Glutamatergic neuron (in vitro differentiated cells): ENCODE measurements around the gene ACVR1C. TPM values are rescaled to one million over a fixed set of nuclear protein-coding genes. Genes with fewer than 3 reads are reported as not detected.

Experiments used
- DNase-seq: peaks from one replicate; pipeline ENCODE4 v3.0.0; 2022
- H3K27ac Mint-ChIP-seq: one replicate; pipeline ENCODE4 v1.8.0; 2020; ENCODE audit warnings: mild to moderate bottlenecking, mixed read lengths, inconsistent platforms; ENCODE audit not compliant: unreplicated experiment
- H3K27me3 Mint-ChIP-seq: one replicate; pipeline ENCODE4 v1.8.0; 2020; ENCODE audit warnings: mild to moderate bottlenecking, moderate library complexity, mixed read lengths, inconsistent platforms; ENCODE audit not compliant: unreplicated experiment
- H3K36me3 Mint-ChIP-seq: one replicate; pipeline ENCODE4 v1.8.0; 2020; ENCODE audit warnings: mild to moderate bottlenecking, mixed read lengths, inconsistent platforms; ENCODE audit not compliant: unreplicated experiment
- H3K4me1 Mint-ChIP-seq: one replicate; pipeline ENCODE4 v1.8.0; 2020; ENCODE audit warnings: mild to moderate bottlenecking, low read depth, mixed read lengths, inconsistent platforms; ENCODE audit not compliant: unreplicated experiment
- H3K4me3 Mint-ChIP-seq: one replicate; pipeline ENCODE4 v1.8.0; 2020; ENCODE audit warnings: mild to moderate bottlenecking, mixed read lengths, inconsistent platforms; ENCODE audit not compliant: unreplicated experiment
- H3K9me3 Mint-ChIP-seq: one replicate; pipeline ENCODE4 v1.8.0; 2020; ENCODE audit warnings: mild to moderate bottlenecking, moderate library complexity, mixed read lengths, inconsistent platforms; ENCODE audit not compliant: unreplicated experiment
- CTCF ChIP-seq: fragments of 200-600 bp; sonication (generic); IDR thresholded peaks from one replicate; pipeline ENCODE4 v1.5.0; 2021; ENCODE audit not compliant: partially characterized antibody, unreplicated experiment
- total RNA-seq: library from RNA; stranded (reverse); fragmentation: NEBNext Ultra II Directional; extraction: Animal tissue kit (Norgen Biotek cat#: 25700); gene quantifications from one replicate; pipeline ENCODE4 v1.2.1, GENCODE V29; 2021; ENCODE audit not compliant: unreplicated experiment

Gene ACVR1C
- total RNA-seq, 1 donor from 2014 or later: 0.59 TPM

GRCh38 chr2:157540102-157540501, 88.6 kb downstream of the ACVR1C start:
- Mint-ChIP-seq H3K4me3 (no peak overlapping the region), H3K9me3 (no peaks in the 10 kb centered on the region), H3K36me3 (no peaks in the 10 kb centered on the region), H3K27ac (no peak overlapping the region), H3K27me3 (no peaks in the 10 kb centered on the region), H3K4me1 (no peaks in the 10 kb centered on the region)
- TF ChIP-seq CTCF: no peak
- no peak for DNase-seq

GRCh38 chr2:157538064-157538463, 90.6 kb downstream of the ACVR1C start:
- Mint-ChIP-seq H3K4me1 (no peaks in the 10 kb centered on the region), H3K4me3 (no peak overlapping the region)
- TF ChIP-seq CTCF: no peak

GRCh38 chr2:157536815-157537214, 91.8 kb downstream of the ACVR1C start:
- no peaks in the 10 kb centered on the region for H3K36me3 Mint-ChIP-seq
- no peak overlapping the region for H3K4me3 Mint-ChIP-seq
- no peaks in the 10 kb centered on the region for H3K27me3 Mint-ChIP-seq
- H3K9me3 Mint-ChIP-seq: no peaks in the 10 kb centered on the region
- no peaks in the 10 kb centered on the region for H3K4me1 Mint-ChIP-seq
- DNase-seq: no peak
- no peak overlapping the region for H3K27ac Mint-ChIP-seq
- no peak for TF ChIP-seq CTCF

More at GRCh38 chr2:157538064-157538463, 90.6 kb downstream of the ACVR1C start:
- Mint-ChIP-seq H3K9me3 (no peaks in the 10 kb centered on the region), H3K27me3 (no peaks in the 10 kb centered on the region), H3K27ac (no peak overlapping the region), H3K36me3 (no peaks in the 10 kb centered on the region)
- DNase-seq: no peak

- peaks cover 2% of the 10 kb centered on the region for H3K9me3 Mint-ChIP-seq
- TF ChIP-seq CTCF: no peak
- H3K4me3 Mint-ChIP-seq: no peak overlapping the region
- H3K36me3 Mint-ChIP-seq: no peaks in the 10 kb centered on the region
- peaks cover 2% of the 10 kb centered on the region for H3K27me3 Mint-ChIP-seq
- H3K27ac Mint-ChIP-seq: no peak overlapping the region
- no peak for DNase-seq
- H3K4me1 Mint-ChIP-seq: no peaks in the 10 kb centered on the region
These were observed 99.5 kb downstream of the ACVR1C start for GRCh38 chr2:157528963-157529751.

GRCh38 chr2:157526070-157526469, 102.6 kb downstream of the ACVR1C start:
- TF ChIP-seq CTCF: no peak
- H3K9me3 Mint-ChIP-seq: peaks cover 2% of the 10 kb centered on the region
- no peaks in the 10 kb centered on the region for H3K4me1 Mint-ChIP-seq
- no peak overlapping the region for H3K4me3 Mint-ChIP-seq
- H3K27me3 Mint-ChIP-seq: peaks cover 2% of the 10 kb centered on the region
- no peaks in the 10 kb centered on the region for H3K36me3 Mint-ChIP-seq
- DNase-seq: no peak
- H3K27ac Mint-ChIP-seq: no peak overlapping the region
